Measurements from ENCODE around the gene TBC1D2B.
A peak's percentile ranks its signal among the peaks of the same experiment; 100 is the strongest.

TBC1D2B gene

DNA sequence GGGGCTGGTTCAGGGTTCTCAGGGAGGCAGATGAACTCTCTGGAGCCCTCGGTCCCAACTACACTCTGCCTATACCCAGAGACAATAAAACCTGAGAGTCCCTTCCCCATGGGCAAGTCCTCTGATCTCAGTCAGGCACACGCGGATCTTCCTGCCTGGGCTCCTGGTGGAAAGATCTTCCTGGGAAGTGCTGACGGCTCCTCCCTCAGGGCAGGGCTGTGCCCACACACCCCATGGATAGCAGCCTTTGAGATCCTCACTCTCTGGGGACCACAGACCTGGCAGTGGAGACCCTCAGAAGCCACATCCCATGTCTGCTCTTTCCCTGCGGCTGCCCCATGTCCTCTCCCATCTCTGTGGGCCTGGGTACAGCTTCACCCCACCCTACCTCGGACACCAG, 25.2 kb upstream of the TBC1D2B start:
- no peak overlapping the region for H3K27ac ChIP-seq
- TF ChIP-seq, protein P1, sequence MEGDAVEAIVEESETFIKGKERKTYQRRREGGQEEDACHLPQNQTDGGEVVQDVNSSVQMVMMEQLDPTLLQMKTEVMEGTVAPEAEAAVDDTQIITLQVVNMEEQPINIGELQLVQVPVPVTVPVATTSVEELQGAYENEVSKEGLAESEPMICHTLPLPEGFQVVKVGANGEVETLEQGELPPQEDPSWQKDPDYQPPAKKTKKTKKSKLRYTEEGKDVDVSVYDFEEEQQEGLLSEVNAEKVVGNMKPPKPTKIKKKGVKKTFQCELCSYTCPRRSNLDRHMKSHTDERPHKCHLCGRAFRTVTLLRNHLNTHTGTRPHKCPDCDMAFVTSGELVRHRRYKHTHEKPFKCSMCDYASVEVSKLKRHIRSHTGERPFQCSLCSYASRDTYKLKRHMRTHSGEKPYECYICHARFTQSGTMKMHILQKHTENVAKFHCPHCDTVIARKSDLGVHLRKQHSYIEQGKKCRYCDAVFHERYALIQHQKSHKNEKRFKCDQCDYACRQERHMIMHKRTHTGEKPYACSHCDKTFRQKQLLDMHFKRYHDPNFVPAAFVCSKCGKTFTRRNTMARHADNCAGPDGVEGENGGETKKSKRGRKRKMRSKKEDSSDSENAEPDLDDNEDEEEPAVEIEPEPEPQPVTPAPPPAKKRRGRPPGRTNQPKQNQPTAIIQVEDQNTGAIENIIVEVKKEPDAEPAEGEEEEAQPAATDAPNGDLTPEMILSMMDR (conservative IDR thresholded peaks at IDR 0.05), result no peak
- no peak for TF ChIP-seq ZFX (IDR thresholded peaks at IDR 0.05)

DNA sequence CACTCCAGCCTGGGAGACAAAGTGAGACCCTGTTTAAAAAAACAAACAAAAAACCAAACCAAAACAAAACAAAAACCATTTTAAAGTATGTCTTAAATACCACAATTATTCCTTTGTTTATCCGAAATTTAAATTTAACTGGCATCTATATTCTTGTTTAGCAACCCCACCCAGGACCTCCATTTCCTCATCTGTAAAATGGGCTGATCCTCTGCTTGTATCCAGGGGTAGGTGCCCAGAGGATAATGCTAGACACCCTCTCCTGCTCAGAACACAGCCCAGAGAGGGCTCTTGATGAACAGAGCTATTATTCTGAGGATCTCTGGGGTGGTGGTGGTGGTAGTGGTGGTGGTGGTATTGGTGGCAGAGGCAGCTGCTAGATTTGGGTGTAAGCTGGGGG, 24.7 kb upstream of the TBC1D2B start:
- TF ChIP-seq, protein P1 (conservative IDR thresholded peaks at IDR 0.05), result no peak
- TF ChIP-seq ZFX (IDR thresholded peaks at IDR 0.05), result no peak
- no peak overlapping the region for H3K27ac ChIP-seq

DNA sequence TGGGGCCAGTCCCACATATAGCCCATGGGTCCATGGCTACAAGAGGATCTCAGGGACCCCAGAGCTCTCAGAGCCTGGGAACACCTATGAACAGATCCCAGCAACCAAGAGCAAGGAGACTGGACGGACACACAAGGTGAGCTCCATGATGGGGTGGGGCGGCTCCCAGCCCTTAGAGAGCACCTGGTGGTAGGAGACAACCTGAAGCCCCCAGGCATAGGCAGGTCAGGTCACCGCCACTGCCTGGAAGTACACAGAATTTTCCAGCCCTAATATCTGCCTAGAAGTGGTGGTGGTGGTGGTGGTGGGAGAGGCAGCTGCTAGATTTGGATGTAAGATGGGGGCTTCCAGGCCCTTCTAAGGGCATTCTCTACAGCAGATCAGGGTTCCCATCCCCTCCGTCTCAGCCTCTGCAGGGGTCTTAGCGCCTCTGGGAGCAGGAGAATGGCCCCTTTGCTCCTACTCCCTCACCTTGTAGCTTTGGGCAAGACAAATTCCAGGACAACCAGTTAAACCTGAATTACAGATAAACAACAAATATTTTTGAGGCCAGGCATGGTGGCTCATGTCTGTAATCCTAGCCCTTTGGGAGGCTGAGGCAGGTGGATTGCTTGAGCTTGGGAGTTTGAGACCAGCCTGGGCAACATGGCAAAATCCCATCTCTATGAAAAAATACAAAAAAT, 24.1 kb upstream of the TBC1D2B start:
- no peak for TF ChIP-seq ZFX (IDR thresholded peaks at IDR 0.05)
- TF ChIP-seq, protein P1 (conservative IDR thresholded peaks at IDR 0.05), result no peak
- peak overlapping the region; percentile 5; the same call in 1 of the 2 replicates for H3K27ac ChIP-seq

DNA sequence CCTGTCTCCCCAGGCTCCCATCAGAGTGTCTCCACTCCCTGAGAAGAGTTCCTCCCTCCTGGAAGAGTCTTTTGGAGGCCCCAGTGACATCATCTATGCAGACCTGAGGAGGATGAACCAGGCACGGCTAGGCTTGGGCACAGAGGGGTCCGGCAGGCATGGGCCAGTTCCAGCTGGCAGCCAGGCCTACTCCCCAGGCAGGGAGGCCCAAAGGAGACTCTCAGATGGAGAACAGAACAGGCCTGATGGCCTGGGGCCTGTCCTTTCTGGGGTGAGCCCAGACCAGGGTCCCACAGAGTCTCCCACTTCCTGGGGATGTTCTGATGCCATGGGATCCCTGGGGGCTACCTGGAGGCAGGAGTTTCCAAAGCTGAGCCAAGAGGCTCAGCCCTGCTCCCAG, 23.4 kb upstream of the TBC1D2B start:
- TF ChIP-seq, protein P1 (conservative IDR thresholded peaks at IDR 0.05), result no peak
- no peak for TF ChIP-seq ZFX (IDR thresholded peaks at IDR 0.05)
- H3K27ac ChIP-seq, result no peak overlapping the region; the same call in 1 of the 2 replicates

DNA sequence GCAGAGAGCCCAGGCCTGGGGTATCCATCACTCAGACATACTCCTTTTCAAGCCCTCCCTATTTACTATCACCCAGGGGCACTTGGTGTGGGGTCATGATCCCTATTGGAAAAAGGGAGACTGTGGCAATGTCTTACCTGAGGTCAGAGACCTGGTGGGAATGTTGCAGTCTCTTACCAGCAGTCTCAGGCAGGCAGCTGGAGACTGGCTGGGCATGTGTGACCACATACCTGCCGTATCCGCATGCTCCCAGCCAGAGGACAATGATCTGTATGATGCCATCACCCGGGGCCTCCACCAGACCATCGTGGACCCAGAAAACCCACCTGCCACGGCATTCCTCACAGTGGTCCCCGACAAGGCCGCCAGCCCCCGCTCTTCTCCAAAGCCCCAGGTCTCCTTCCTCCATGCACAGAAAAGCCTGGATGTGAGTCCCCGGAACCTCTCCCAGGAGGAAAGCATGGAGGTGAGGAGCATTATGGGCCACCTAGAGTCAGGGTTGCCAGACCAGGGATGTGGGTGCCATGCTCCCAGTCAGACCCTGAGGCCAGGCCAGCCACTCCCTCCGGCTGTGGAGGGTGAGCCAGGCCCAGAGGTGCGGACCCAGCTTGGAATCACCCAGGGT, 20.7 kb upstream of the TBC1D2B start:
- TF ChIP-seq ZFX (IDR thresholded peaks at IDR 0.05), result no peak
- TF ChIP-seq, protein P1 (conservative IDR thresholded peaks at IDR 0.05), result no peak
- no peak overlapping the region for H3K27ac ChIP-seq

DNA sequence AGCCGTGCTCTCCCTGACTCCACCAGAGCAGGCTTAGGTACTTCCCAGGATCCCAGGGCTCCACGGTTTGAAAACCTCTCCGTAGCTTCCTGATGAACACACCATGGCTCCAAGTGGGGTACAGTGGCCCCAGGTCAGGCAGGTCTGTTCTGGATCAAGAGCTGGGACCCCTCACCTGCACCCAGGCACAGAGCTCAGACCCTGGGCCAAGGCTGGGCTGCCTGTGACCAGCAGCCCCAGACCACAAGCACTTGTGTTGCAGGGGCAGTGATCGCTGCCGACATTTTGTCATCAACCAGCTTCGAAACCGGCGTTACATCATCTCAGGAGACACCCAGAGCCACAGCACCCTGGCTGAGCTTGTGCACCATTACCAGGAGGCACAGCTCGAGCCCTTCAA, 20.2 kb upstream of the TBC1D2B start:
- TF ChIP-seq ZFX (IDR thresholded peaks at IDR 0.05), result no peak
- TF ChIP-seq, protein P1 (conservative IDR thresholded peaks at IDR 0.05), result no peak

DNA sequence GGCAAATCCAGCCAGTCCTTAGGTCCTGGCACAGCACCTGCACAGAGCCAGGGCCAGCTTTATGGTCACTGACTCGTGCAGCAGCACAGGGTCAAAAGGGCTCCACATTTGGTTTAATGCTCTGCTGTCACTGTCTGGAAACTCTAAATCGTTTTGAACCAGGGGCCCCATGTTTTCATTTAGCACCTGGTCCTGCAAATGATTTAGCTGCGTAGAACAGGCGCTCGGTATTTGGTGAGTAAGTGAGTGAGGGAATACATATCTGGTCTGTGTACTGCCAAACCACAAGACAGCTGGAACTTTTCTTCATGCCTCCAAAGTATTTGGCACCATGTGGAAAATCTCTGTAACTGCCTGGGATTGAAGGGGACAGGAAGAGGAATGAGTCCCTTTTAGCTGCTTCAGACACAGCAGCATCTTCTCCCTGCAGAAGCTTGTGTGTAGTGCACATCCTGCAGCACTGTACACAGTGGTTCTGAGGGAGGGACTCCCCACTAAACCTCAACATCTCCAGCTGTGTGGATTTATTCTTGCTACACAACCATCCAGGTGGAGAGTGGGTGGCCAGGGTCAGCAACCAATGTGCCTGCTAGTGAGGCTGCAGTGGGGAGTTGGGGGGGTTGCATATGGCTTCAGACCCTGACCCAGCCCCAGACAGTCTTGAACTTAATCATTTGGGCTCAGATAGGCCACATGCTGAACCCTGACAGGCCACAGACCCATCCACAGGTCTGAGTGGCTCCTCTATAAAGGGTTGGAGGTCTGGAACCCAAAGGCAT, 15.9 kb upstream of the TBC1D2B start:
- TF ChIP-seq, protein P1 (conservative IDR thresholded peaks at IDR 0.05), result no peak
- TF ChIP-seq ZFX (IDR thresholded peaks at IDR 0.05), result no peak
- H3K27ac ChIP-seq, result no peak overlapping the region

More for the DNA sequence above, 20.2 kb upstream of the TBC1D2B start:
- H3K27ac ChIP-seq, result no peak overlapping the region
